Panc1 (cell line): ENCODE data around the gene LIMA1. TPM values are rescaled to one million over a fixed set of nuclear protein-coding genes. Genes with fewer than 3 reads are reported as not detected.
A peak's percentile ranks its signal among the peaks of the same experiment; 100 is the strongest.

Source experiments
- ATAC-seq: fragments of 200-7000 bp; cut with Tn5 transposase; 2 replicates; pipeline ENCODE4 v1.9.1; 2020; ENCODE audit warnings: mild to moderate bottlenecking, moderate library complexity
- BruUV-seq: library from RNA; stranded (reverse); fragments of 400-500 nt; replicated peaks from 2 replicates; lab custom pipeline; 2021; lab: Mats Ljungman, UMichigan
- CTCF ChIA-PET: fragments of 300-600 bp; sonication (Branson Sonifier 250); formaldehyde crosslinking; loops from one replicate; lab custom pipeline; 2022; ENCODE audit warnings: antibody characterized with exemption; lab: Charles Lee
- POLR2A ChIA-PET: fragments of 300-600 bp; sonication (Branson Sonifier 250); formaldehyde crosslinking; loops from one replicate; lab custom pipeline; 2022; ENCODE audit warnings: antibody characterized with exemption; lab: Charles Lee
- DNase-seq: peaks from one replicate; pipeline ENCODE4 v3.0.0-alpha.2; 2010; ENCODE audit warnings: low read depth, low spot score
- H3K27ac ChIP-seq: 2 replicates; pipeline ENCODE4 v1.5.1; 2011; ENCODE audit warnings: mild to moderate bottlenecking, low read length, inconsistent platforms
- H3K27me3 ChIP-seq: fragments of 200-500 bp; sonication (Bioruptor generic); 2 replicates; pipeline ENCODE4 v1.6.0; 2014; ENCODE audit warnings: low read length, inconsistent platforms; ENCODE audit not compliant: control insufficient read depth, insufficient read depth
- H3K36me3 ChIP-seq: fragments of 200-500 bp; sonication (Bioruptor generic); 2 replicates; pipeline ENCODE4 v1.5.1; 2014; ENCODE audit warnings: inconsistent platforms, mild to moderate bottlenecking, low read length, moderate library complexity; ENCODE audit not compliant: control insufficient read depth, insufficient read depth
- H3K4me1 ChIP-seq: 2 replicates; pipeline ENCODE4 v1.5.1; 2011; ENCODE audit warnings: inconsistent platforms, mild to moderate bottlenecking, low read length, moderate library complexity; ENCODE audit not compliant: control insufficient read depth, insufficient read depth
- H3K4me3 ChIP-seq, 2 experiments: 2 replicates each; pipeline ENCODE4 v1.5.1; 2011 to 2012; ENCODE audit warnings: low read depth in 2 of 2, low read length in 2 of 2, mild to moderate bottlenecking in 2 of 2, inconsistent platforms in 1 of 2, moderate library complexity in 1 of 2
- H3K9me3 ChIP-seq: fragments of 200-500 bp; sonication (Bioruptor generic); 2 replicates; pipeline ENCODE4 v1.5.1; 2014; ENCODE audit warnings: low read depth, mild to moderate bottlenecking, inconsistent platforms, low read length, moderate library complexity; ENCODE audit not compliant: control insufficient read depth, insufficient read depth
- POLR2AphosphoS5 ChIP-seq: IDR thresholded peaks from 2 replicates; pipeline ENCODE4 v1.6.1; 2012; ENCODE audit warnings: mild to moderate bottlenecking, low read depth, low read length, moderate library complexity
- SIN3A ChIP-seq: IDR thresholded peaks from 2 replicates; pipeline ENCODE4 v1.6.1; 2012; ENCODE audit warnings: low read depth, mild to moderate bottlenecking, low read length, moderate library complexity, borderline replicate concordance; ENCODE audit not compliant: insufficient read depth
- TCF7L2 ChIP-seq: IDR thresholded peaks from 2 replicates; pipeline ENCODE4 v1.6.1; 2011; ENCODE audit warnings: mild to moderate bottlenecking, low read depth, low read length, inconsistent platforms
- in situ Hi-C: cut with HindIII; loops from 2 replicates; pipeline ENCODE4 v1.10.0; 2016; ENCODE audit warnings: low sequenced_read_pairs, low pct_unique_long_range_greater_than_20kb
- intact Hi-C: fragments of 100-400 bp; cut with micrococcal nuclease; formaldehyde crosslinking; loops from one replicate; pipeline ENCODE4 v1.10.0; 2022; ENCODE audit not compliant: unreplicated experiment
- total RNA-seq: library from RNA; stranded (reverse); gene quantifications from one replicate; pipeline ENCODE4 v1.2.1, GENCODE V29; 2021; ENCODE audit not compliant: unreplicated experiment
- TF ChIP-seq, protein P1 (sequence below): fragments of 450-650 bp; IDR thresholded peaks from 2 replicates; pipeline ENCODE4 v1.5.1; 2017; ENCODE audit warnings: mild to moderate bottlenecking
- TF ChIP-seq, protein P2 (sequence below), 2 experiments: IDR thresholded peaks; 2 replicates each; pipeline ENCODE4 v1.6.1; 2011 to 2012; ENCODE audit warnings: low read depth in 2 of 2, control low read depth in 1 of 2, low read length in 1 of 2, mild to moderate bottlenecking in 1 of 2, moderate library complexity in 1 of 2; ENCODE audit not compliant: insufficient read depth in 1 of 2

The LIMA1 gene
- total RNA-seq, 1 experiment from 2014 or later, result 155 TPM

- CTCF ChIA-PET, result no interaction called here
- POLR2A ChIA-PET, result interaction anchor here (0.6 kb wide), 1 partner anchor 184 kb away, joined by 7 read pairs; no protein-coding TSS in a partner anchor
- H3K4me3 ChIP-seq, result no peak overlapping the region
- no peaks in the 10 kb centered on the region for H3K27me3 ChIP-seq
- in situ Hi-C loops (no loop called here), intact Hi-C loops (loop anchor here (10.0 kb wide), 1 partner anchor 129 kb away; no protein-coding TSS in a partner anchor)
- DNase-seq (no peak), ATAC-seq (no peak; the same call in 1 of the 2 replicates)
- BruUV-seq, result no TSS peak
- no peaks in the 10 kb centered on the region for H3K9me3 ChIP-seq
- peaks cover 29% of the 10 kb centered on the region for H3K4me1 ChIP-seq
- TF ChIP-seq, protein P1, sequence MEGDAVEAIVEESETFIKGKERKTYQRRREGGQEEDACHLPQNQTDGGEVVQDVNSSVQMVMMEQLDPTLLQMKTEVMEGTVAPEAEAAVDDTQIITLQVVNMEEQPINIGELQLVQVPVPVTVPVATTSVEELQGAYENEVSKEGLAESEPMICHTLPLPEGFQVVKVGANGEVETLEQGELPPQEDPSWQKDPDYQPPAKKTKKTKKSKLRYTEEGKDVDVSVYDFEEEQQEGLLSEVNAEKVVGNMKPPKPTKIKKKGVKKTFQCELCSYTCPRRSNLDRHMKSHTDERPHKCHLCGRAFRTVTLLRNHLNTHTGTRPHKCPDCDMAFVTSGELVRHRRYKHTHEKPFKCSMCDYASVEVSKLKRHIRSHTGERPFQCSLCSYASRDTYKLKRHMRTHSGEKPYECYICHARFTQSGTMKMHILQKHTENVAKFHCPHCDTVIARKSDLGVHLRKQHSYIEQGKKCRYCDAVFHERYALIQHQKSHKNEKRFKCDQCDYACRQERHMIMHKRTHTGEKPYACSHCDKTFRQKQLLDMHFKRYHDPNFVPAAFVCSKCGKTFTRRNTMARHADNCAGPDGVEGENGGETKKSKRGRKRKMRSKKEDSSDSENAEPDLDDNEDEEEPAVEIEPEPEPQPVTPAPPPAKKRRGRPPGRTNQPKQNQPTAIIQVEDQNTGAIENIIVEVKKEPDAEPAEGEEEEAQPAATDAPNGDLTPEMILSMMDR, result no peak
- TF ChIP-seq POLR2AphosphoS5 (no peak), TCF7L2 (no peak), SIN3A (no peak)
- TF ChIP-seq, protein P2, sequence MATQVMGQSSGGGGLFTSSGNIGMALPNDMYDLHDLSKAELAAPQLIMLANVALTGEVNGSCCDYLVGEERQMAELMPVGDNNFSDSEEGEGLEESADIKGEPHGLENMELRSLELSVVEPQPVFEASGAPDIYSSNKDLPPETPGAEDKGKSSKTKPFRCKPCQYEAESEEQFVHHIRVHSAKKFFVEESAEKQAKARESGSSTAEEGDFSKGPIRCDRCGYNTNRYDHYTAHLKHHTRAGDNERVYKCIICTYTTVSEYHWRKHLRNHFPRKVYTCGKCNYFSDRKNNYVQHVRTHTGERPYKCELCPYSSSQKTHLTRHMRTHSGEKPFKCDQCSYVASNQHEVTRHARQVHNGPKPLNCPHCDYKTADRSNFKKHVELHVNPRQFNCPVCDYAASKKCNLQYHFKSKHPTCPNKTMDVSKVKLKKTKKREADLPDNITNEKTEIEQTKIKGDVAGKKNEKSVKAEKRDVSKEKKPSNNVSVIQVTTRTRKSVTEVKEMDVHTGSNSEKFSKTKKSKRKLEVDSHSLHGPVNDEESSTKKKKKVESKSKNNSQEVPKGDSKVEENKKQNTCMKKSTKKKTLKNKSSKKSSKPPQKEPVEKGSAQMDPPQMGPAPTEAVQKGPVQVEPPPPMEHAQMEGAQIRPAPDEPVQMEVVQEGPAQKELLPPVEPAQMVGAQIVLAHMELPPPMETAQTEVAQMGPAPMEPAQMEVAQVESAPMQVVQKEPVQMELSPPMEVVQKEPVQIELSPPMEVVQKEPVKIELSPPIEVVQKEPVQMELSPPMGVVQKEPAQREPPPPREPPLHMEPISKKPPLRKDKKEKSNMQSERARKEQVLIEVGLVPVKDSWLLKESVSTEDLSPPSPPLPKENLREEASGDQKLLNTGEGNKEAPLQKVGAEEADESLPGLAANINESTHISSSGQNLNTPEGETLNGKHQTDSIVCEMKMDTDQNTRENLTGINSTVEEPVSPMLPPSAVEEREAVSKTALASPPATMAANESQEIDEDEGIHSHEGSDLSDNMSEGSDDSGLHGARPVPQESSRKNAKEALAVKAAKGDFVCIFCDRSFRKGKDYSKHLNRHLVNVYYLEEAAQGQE (IDR thresholded peaks at IDR 0.05; ENCODE audit: insufficient read depth in 1 of 2, low read depth in 2 of 2, low read length in 1 of 2), result no peak
- peaks cover 16% of the 10 kb centered on the region for H3K36me3 ChIP-seq
- peak overlapping the region; percentile 73 for H3K27ac ChIP-seq
These were observed 97.2 kb downstream of the LIMA1 start for GRCh38 chr12:50185970-50186663.

- intact Hi-C loops, result loop anchor here (10.0 kb wide), 1 partner anchor 129 kb away; no protein-coding TSS in a partner anchor
- ChIA-PET POLR2A (no interaction called here), CTCF (no interaction called here)
- in situ Hi-C loops, result no loop called here
- Histone ChIP-seq H3K36me3 (peaks cover 17% of the 10 kb centered on the region), H3K4me3 (no peak overlapping the region), H3K27me3 (no peaks in the 10 kb centered on the region), H3K27ac (peak overlapping the region; percentile 73), H3K9me3 (no peaks in the 10 kb centered on the region), H3K4me1 (peaks cover 29% of the 10 kb centered on the region)
- TF ChIP-seq, protein P2 (IDR thresholded peaks at IDR 0.05; ENCODE audit: insufficient read depth in 1 of 2, low read depth in 2 of 2, low read length in 1 of 2), result no peak
- TF ChIP-seq, protein P1, result no peak
- no peak for TF ChIP-seq SIN3A
- TF ChIP-seq POLR2AphosphoS5, result no peak
- no peak for TF ChIP-seq TCF7L2
- ATAC-seq, result no peak
- no peak for DNase-seq
- BruUV-seq, result no TSS peak
These were observed 97.9 kb downstream of the LIMA1 start for GRCh38 chr12:50185301-50185895.
